Psoas muscle (tissue), 8 donors: ENCODE data around the gene FHAD1. TPM values are rescaled to one million over a fixed set of nuclear protein-coding genes. Genes with fewer than 3 reads are reported as not detected.

Experiments used
- ATAC-seq, 4 donors: fragments of 200-7000 bp; cut with Tn5 transposase; one replicate each; pipeline ENCODE4 v1.9.1; 2020; ENCODE audit warnings: moderate library complexity in 3 of 4, mild to moderate bottlenecking in 2 of 4
- DNase-seq, 2 donors: peaks; one replicate each; pipeline ENCODE4 v3.0.0-alpha.2; 2020
- H3K27ac ChIP-seq: fragments of 200-600 bp; one replicate; pipeline ENCODE4 v1.8.0; 2022
- H3K27me3 ChIP-seq, 3 donors: fragments of 200-600 bp in 1 of 3; one replicate each; pipeline versions ENCODE4 v1.6.1 to v1.8.0; 2013 to 2022; ENCODE audit warnings: low read length in 2 of 3, mild to moderate bottlenecking in 2 of 3, moderate library complexity in 1 of 3; ENCODE audit not compliant: insufficient read depth in 3 of 3
- H3K36me3 ChIP-seq, 2 donors: fragments of 200-600 bp in 1 of 2; one replicate each; pipeline versions ENCODE4 v1.6.1 to v1.8.0; 2013 to 2022; ENCODE audit warnings: low read depth in 1 of 2, mild to moderate bottlenecking in 1 of 2, moderate library complexity in 1 of 2; ENCODE audit not compliant: insufficient read depth in 1 of 2
- H3K4me1 ChIP-seq: fragments of 200-600 bp; one replicate; pipeline ENCODE4 v1.8.0; 2022
- H3K4me3 ChIP-seq: fragments of 200-600 bp; one replicate; pipeline ENCODE4 v1.8.0; 2022; ENCODE audit warnings: mild to moderate bottlenecking
- H3K9me3 ChIP-seq: fragments of 200-600 bp; one replicate; pipeline ENCODE4 v1.8.0; 2022
- WGBS, 3 donors: extraction: QIAGEN DNeasy Blood & Tissue Kit; methylation state at CpG; one replicate each; pipeline versions ENCODE4 v1.1.6 to v1.1.7; 2013; 5-methylcytosine and 5-hydroxymethylcytosine counted together
- intact Hi-C, 2 donors: fragments of 100-400 bp; cut with DNase I; formaldehyde crosslinking; loops; one replicate each; pipeline versions ENCODE4 v1.11.0 to v1.14.2; 2022
- polyA plus RNA-seq, 3 donors: library from polyadenylated mRNA; stranded (reverse); fragments of 200-250 nt; gene quantifications; one replicate each; pipeline ENCODE4 v1.2.3, GENCODE V29; 2013
- total RNA-seq, 4 donors: library from RNA; stranded (reverse); fragmentation: NEBNext Ultra II Directional in 2 of 4; extraction: Animal tissue kit (Norgen Biotek cat#: 25700) in 2 of 4; gene quantifications; one replicate each; pipeline versions ENCODE4 v1.2.1 to v1.2.4, GENCODE V29; 2021 to 2023
- TF ChIP-seq, protein P1 (sequence below): fragments of 200-600 bp; IDR thresholded peaks from one replicate; pipeline ENCODE4 v1.8.0; 2022; ENCODE audit warnings: antibody characterized with exemption
- donor health status: healthy with polysubstance abuse.
- donor health status: DM: no; HTN: no; CAD: no; lungs with moderate emphysema.
- donor health status: Bipolar disorder and iron deficiency.
- donor health status: healthy.
- donor health status: DM: yes; HTN: yes; CAD: no.
- donor health status: DM: no; HTN: no; CAD: no.
- donor health status: DM: no; HTN: no; CAD: no.
- donor health status: DM: yes; HTN: yes; CAD: no.

Gene FHAD1
- total and polyA plus RNA-seq, 7 donors, result 0.03 to 0.24 (median 0.06) TPM; not detected in 4

- peaks cover 0 to 8% (median 4%) of the 10 kb centered on the region in 3 donors for H3K27me3 ChIP-seq
- H3K36me3 ChIP-seq, result no peaks in the 10 kb centered on the region
- ATAC-seq (peak in 2 of 4 donors; percentile 42 to 50), DNase-seq (no peak)
- 6 to 15% (median 9%) methylated on average over 18 of the region's 18 CpGs for WGBS, 3 donors
- no peak overlapping the region for H3K27ac ChIP-seq
- TF ChIP-seq, protein P1, sequence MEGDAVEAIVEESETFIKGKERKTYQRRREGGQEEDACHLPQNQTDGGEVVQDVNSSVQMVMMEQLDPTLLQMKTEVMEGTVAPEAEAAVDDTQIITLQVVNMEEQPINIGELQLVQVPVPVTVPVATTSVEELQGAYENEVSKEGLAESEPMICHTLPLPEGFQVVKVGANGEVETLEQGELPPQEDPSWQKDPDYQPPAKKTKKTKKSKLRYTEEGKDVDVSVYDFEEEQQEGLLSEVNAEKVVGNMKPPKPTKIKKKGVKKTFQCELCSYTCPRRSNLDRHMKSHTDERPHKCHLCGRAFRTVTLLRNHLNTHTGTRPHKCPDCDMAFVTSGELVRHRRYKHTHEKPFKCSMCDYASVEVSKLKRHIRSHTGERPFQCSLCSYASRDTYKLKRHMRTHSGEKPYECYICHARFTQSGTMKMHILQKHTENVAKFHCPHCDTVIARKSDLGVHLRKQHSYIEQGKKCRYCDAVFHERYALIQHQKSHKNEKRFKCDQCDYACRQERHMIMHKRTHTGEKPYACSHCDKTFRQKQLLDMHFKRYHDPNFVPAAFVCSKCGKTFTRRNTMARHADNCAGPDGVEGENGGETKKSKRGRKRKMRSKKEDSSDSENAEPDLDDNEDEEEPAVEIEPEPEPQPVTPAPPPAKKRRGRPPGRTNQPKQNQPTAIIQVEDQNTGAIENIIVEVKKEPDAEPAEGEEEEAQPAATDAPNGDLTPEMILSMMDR, result no peak
- H3K4me3 ChIP-seq, result peak overlapping the region; percentile 10
- H3K4me1 ChIP-seq, result peaks cover 12% of the 10 kb centered on the region
- H3K9me3 ChIP-seq, result no peaks in the 10 kb centered on the region
- intact Hi-C loops, result loop anchor here in 1 of 2 donors (10.0 kb wide), 1 partner anchor 176 kb away; no protein-coding TSS in a partner anchor
Measured at GRCh38 chr1:15328351-15329103, 81.5 kb downstream of the FHAD1 start.

- peak; percentile 83 to 92 (median 90) for ATAC-seq
- H3K36me3 ChIP-seq, result no peaks in the 10 kb centered on the region
- H3K27ac ChIP-seq, result no peak overlapping the region
- WGBS, 3 donors, result 15 to 24% (median 18%) methylated on average over 21 of the region's 21 CpGs
- intact Hi-C loops, result loop anchor here in 1 of 2 donors (10.0 kb wide), 1 partner anchor 176 kb away; no protein-coding TSS in a partner anchor
- DNase-seq, result peak; percentile 47 to 68
- H3K4me3 ChIP-seq, result peak overlapping the region; percentile 10
- TF ChIP-seq, protein P1, result peak; percentile 55
- H3K27me3 ChIP-seq, result peaks cover 0 to 8% (median 4%) of the 10 kb centered on the region in 3 donors
- peaks cover 12% of the 10 kb centered on the region for H3K4me1 ChIP-seq
- no peaks in the 10 kb centered on the region for H3K9me3 ChIP-seq
Measured at GRCh38 chr1:15329104-15329820, 82.2 kb downstream of the FHAD1 start.

- peaks cover 0 to 8% (median 4%) of the 10 kb centered on the region in 3 donors for H3K27me3 ChIP-seq
- H3K36me3 ChIP-seq, result no peaks in the 10 kb centered on the region
- H3K4me1 ChIP-seq, result peaks cover 12% of the 10 kb centered on the region
- TF ChIP-seq, protein P1, result no peak
- WGBS, 3 donors, result 83 to 88% (median 86%) methylated on average over 8 of the region's 8 CpGs
- ATAC-seq, result no peak
- no peak overlapping the region for H3K4me3 ChIP-seq
- no peaks in the 10 kb centered on the region for H3K9me3 ChIP-seq
- no peak for DNase-seq
- no peak overlapping the region for H3K27ac ChIP-seq
- intact Hi-C loops, result no loop called here
Measured at GRCh38 chr1:15330028-15330427, 83.0 kb downstream of the FHAD1 start.

GRCh38 chr1:15331180-15331579 lies 84.2 kb downstream of the FHAD1 start:
- DNase-seq (no peak), ATAC-seq (no peak)
- Histone ChIP-seq H3K4me1 (peaks cover 12% of the 10 kb centered on the region), H3K4me3 (no peak overlapping the region), H3K9me3 (no peaks in the 10 kb centered on the region), H3K36me3 (no peaks in the 10 kb centered on the region), H3K27me3 (peaks cover 0 to 8% (median 3%) of the 10 kb centered on the region in 3 donors), H3K27ac (no peak overlapping the region)
- TF ChIP-seq, protein P1, result no peak
- 97 to 98% (median 97%) methylated on average over 5 of the region's 5 CpGs for WGBS, 3 donors
- intact Hi-C loops, result no loop called here
